ENCODE measurements around the gene METRN. TPM values are rescaled to one million over a fixed set of nuclear protein-coding genes. Genes with fewer than 3 reads are reported as not detected.

The METRN gene
- total and polyA plus RNA-seq, 10 donors = 7.2 to 31.9 (median 14.6) TPM

DNA sequence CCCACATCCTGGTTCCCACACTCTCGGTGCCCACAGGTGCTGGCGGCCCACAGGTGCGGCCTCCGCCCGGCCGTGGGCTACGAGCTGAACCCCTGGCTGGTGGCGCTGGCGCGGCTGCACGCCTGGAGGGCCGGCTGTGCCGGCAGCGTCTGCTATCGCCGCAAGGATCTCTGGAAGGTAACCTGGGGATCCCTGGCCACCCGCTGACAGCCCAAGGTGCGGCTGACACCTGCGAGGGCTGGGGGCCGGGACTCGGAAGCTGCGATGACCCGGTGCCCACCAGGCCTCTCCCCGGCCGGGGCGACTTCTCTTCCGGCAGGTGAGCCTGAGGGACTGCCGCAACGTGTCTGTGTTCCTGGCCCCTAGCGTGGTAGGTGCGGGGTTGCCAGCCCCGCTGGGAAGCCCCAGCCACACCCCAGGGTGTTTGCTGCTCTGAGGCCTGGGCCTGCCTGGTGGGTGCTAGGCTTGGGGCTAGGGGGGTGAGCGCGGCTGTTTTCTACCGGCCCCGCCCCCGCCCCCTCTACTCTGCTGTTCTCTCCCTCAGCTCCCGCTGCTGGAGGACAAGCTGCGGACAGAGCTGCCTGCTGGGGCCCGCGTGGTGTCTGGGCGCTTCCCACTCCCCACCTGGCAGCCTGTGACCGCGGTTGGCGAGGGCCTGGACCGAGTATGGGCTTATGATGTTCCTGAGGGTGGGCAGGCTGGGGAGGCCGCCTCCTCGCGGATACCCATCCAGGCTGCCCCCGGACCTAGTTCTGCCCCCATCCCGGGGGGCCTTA, 7.0 kb downstream of the METRN start:
- Histone ChIP-seq H3K4me1 (peaks cover 24 to 75% (median 44%) of the 10 kb centered on the region in 6 donors), H3K36me3 (peaks cover 0 to 14% (median 0%) of the 10 kb centered on the region in 6 donors), H3K27ac (peak overlapping the region; percentile 83 to 93 (median 90)), H3K27me3 (replicated peaks in 1 of 7) (peaks cover 0 to 29% (median 7%) of the 10 kb centered on the region in 7 donors), H3K4me3 (peak overlapping the region; percentile 64 to 91 (median 82)), H3K9me3 (no peaks in the 10 kb centered on the region)
- peak; percentile 80 for DNase-seq
- 72 to 81% (median 77%) methylated on average over 8 to 51 of the region's 51 CpGs for WGBS, 5 donors
- TF ChIP-seq POLR2AphosphoS5 (IDR thresholded peaks at IDR 0.05) = peak in 1 of 3 donors; percentile 59
- no peak for TF ChIP-seq POLR2A (IDR thresholded peaks at IDR 0.05)
- TF ChIP-seq, protein P1, sequence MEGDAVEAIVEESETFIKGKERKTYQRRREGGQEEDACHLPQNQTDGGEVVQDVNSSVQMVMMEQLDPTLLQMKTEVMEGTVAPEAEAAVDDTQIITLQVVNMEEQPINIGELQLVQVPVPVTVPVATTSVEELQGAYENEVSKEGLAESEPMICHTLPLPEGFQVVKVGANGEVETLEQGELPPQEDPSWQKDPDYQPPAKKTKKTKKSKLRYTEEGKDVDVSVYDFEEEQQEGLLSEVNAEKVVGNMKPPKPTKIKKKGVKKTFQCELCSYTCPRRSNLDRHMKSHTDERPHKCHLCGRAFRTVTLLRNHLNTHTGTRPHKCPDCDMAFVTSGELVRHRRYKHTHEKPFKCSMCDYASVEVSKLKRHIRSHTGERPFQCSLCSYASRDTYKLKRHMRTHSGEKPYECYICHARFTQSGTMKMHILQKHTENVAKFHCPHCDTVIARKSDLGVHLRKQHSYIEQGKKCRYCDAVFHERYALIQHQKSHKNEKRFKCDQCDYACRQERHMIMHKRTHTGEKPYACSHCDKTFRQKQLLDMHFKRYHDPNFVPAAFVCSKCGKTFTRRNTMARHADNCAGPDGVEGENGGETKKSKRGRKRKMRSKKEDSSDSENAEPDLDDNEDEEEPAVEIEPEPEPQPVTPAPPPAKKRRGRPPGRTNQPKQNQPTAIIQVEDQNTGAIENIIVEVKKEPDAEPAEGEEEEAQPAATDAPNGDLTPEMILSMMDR (IDR thresholded peaks at IDR 0.05 in 8 of 11, conservative IDR thresholded peaks at IDR 0.05 in 3 of 11) = no peak
- intact Hi-C loops (cut with DNase I; ENCODE audit: low total_unique reads) = no loop called here

DNA sequence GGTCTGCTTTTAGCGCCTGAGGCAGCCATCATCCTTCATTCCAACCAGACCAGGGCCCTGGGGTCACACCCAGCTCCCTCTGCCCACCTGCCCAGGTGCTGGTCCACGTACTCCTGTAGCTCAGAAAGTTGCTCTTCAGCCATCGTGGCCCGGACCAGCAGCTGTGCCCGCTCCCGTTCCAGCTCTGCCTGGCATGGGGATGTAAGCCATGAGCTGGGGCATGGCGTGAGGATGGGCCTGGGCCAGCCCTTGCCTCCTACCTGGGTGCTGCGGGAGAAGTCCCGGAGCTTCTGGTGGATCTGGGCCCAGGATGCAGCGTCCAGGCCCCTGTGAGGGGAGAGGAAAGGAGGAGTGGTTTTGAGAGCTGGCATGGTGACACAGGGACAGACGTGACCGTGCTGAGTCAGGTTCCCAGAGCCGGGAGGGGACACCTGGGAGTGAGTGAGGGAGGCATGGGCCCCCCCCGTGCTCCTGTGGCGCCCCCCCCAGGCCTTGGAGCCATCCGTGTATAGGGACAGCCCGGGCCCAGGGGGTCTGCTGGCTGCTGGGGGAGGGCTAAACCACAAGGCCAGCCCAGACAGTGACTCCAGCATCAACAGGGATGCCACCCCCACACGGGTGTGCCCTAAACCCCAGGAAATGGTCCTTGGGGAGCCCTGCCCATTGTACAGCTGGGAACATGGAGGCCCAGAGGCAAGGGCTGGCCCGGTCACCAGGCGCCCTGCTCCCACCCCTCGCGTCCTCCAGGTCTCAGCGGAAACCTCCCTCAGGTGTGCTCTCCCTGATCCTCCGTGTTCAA, 8.1 kb downstream of the METRN start:
- no peaks in the 10 kb centered on the region for H3K9me3 ChIP-seq
- no peak for DNase-seq
- H3K4me3 ChIP-seq = no peak overlapping the region
- 82 to 94% (median 85%) methylated on average over 16 to 24 of the region's 24 CpGs for WGBS, 5 donors
- intact Hi-C loops (cut with DNase I; ENCODE audit: low total_unique reads) = no loop called here
- TF ChIP-seq POLR2AphosphoS5 (IDR thresholded peaks at IDR 0.05) = peak in 1 of 3 donors; percentile 6
- TF ChIP-seq, protein P1 (IDR thresholded peaks at IDR 0.05 in 8 of 11, conservative IDR thresholded peaks at IDR 0.05 in 3 of 11) = no peak
- H3K4me1 ChIP-seq = peaks cover 24 to 80% (median 54%) of the 10 kb centered on the region in 6 donors
- H3K27ac ChIP-seq = peak overlapping the region in 1 of 8 donors; percentile 92
- peaks cover 0 to 12% (median 0%) of the 10 kb centered on the region in 6 donors for H3K36me3 ChIP-seq
- H3K27me3 ChIP-seq (replicated peaks in 1 of 7) = peaks cover 0 to 29% (median 17%) of the 10 kb centered on the region in 7 donors

DNA sequence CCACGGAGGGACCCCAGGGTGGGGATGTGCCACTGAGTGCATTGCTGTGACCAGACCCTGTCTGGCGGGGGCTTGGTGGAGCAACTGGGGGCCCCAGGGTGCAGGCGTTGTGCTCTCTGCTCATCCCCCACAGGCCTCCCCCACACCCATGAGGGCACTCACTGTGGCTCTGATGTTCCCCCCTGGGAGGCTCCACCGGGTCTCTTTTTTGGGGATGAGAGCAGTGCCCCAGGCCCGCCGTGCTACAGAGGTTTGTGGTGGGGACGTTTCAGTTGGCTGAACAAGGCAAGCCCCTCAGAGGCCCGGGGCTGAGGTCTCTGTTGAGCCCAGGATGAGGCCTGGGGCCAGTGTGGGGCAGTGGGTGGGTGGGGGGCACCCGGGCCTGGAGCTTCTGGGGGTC, 8.8 kb downstream of the METRN start:
- no peak for DNase-seq
- 40 to 90% (median 76%) methylated on average over 2 to 9 of the region's 9 CpGs for WGBS, 5 donors
- Histone ChIP-seq H3K4me1 (peaks cover 24 to 83% (median 61%) of the 10 kb centered on the region in 6 donors), H3K4me3 (no peak overlapping the region), H3K27me3 (replicated peaks in 1 of 7) (peaks cover 0 to 35% (median 18%) of the 10 kb centered on the region in 7 donors), H3K27ac (no peak overlapping the region), H3K9me3 (no peaks in the 10 kb centered on the region), H3K36me3 (peaks cover 0 to 12% (median 0%) of the 10 kb centered on the region in 6 donors)
- no peak for TF ChIP-seq POLR2AphosphoS5 (IDR thresholded peaks at IDR 0.05)
- TF ChIP-seq, protein P1 (IDR thresholded peaks at IDR 0.05 in 8 of 11, conservative IDR thresholded peaks at IDR 0.05 in 3 of 11) = no peak
- no peak for TF ChIP-seq POLR2A (IDR thresholded peaks at IDR 0.05)
- intact Hi-C loops (cut with DNase I; ENCODE audit: low total_unique reads) = no loop called here

Data from spleen (tissue), 11 donors.